ENCODE results near the gene TNNC2.

TNNC2 gene

DNA sequence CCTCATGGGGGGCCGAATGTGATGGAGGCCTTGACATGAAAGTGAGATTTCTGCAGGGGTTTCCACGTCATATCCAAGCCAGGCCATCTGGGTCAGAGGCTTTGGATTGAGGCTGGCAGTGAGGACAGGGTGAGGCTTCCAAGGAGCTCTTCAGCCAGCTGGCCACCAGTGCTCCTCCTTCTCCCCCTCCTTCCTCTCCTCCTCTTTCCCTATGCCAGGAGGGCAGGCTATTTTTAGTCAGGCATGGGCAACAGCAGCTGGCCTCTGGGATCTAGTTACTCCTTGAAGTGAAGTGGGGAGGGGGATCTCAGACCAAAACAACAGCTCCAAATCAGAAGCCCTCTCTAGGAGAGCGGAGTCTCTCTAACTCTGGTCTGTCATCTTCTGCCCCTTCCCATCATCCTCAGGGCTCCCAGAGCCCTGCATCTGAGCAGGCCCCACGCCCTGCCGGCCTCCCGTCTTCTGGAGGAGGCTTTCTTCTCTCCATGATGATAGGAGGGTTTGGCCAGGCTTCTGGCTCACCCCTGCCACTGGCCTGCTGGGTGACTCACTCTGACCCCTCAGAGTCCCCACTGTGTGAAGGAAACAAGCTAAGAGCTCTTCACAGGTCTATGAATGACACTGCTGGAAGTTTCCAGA, 612 bp downstream of the TNNC2 start:
- TF ChIP-seq ZBTB7A (IDR thresholded peaks at IDR 0.05; ENCODE audit: low read depth) (no peak), EGR1 (IDR thresholded peaks at IDR 0.05) (no peak), NFIC (IDR thresholded peaks at IDR 0.05) (no peak)
- TF ChIP-seq, protein P1, sequence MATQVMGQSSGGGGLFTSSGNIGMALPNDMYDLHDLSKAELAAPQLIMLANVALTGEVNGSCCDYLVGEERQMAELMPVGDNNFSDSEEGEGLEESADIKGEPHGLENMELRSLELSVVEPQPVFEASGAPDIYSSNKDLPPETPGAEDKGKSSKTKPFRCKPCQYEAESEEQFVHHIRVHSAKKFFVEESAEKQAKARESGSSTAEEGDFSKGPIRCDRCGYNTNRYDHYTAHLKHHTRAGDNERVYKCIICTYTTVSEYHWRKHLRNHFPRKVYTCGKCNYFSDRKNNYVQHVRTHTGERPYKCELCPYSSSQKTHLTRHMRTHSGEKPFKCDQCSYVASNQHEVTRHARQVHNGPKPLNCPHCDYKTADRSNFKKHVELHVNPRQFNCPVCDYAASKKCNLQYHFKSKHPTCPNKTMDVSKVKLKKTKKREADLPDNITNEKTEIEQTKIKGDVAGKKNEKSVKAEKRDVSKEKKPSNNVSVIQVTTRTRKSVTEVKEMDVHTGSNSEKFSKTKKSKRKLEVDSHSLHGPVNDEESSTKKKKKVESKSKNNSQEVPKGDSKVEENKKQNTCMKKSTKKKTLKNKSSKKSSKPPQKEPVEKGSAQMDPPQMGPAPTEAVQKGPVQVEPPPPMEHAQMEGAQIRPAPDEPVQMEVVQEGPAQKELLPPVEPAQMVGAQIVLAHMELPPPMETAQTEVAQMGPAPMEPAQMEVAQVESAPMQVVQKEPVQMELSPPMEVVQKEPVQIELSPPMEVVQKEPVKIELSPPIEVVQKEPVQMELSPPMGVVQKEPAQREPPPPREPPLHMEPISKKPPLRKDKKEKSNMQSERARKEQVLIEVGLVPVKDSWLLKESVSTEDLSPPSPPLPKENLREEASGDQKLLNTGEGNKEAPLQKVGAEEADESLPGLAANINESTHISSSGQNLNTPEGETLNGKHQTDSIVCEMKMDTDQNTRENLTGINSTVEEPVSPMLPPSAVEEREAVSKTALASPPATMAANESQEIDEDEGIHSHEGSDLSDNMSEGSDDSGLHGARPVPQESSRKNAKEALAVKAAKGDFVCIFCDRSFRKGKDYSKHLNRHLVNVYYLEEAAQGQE (IDR thresholded peaks at IDR 0.05; ENCODE audit: low read depth): no peak

DNA sequence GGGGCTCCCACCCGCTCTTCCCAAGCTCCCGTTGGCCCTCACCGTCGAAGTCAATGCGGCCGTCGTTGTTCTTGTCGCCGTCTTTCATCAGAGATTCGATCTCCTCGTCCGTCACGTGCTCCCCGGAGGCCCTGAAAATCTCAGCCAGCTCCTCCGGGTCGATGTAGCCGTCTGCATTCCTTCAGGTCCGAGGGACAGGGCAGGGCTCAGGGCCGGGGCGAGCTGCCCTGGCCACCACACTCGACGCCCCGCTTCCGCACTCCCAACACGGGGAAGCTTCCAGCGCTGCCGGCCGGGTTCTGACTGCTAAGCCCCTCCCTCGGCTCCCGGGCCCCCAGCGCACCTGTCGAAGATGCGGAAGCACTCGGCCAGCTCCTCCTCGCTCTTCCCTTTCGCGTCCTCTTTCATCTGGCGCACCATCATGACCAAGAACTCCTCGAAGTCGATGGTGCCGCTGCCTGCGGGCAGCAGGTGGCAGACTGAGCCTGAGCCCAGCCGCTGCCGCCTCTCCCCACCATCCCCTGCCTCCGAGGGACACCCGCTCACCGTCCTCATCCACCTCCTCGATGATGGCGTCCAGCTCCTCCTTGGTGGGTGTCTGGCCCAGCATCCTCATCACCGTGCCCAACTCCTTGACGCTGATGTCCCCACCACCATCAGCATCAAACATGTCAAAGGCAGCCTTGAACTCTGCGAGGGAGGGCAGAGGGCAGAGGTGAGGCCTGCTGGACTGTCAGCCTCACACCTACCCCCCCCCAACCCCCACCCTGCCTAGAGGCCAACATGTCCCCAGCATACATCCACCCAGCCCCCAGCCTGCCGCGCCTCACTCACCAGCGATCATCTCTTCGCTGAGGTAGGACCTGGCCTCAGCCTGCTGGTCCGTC, 2.9 kb downstream of the TNNC2 start:
- TF ChIP-seq RAD21 (IDR thresholded peaks at IDR 0.05; ENCODE audit: low read depth): peak; percentile 39; the same call in 1 of the 2 replicates
- TF ChIP-seq YY1 (IDR thresholded peaks at IDR 0.05; ENCODE audit: low read depth): no peak

DNA sequence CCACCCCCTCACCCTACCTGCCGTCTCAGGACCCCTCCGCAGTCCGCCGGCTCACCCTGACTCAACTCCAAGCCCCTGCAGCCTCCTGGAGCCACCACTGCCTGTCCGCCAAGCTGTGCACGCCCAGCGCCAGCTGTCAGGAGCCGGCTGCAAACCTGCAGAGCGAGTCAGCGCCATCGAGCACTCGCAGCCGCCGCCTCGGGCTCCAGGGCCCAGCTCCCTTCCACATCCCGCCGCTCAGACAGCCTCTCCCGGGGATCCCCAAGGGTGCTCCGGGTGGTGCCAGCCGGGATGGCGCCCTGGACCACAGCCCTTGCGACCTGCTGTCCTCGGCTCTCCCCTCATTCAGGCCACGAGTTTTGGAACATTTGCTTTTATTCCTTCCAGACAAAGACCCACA, 4.3 kb downstream of the TNNC2 start:
- TF ChIP-seq TCF12 (IDR thresholded peaks at IDR 0.05; ENCODE audit: low read depth) (no peak), CREB1 (IDR thresholded peaks at IDR 0.05; ENCODE audit: low read depth) (no peak), YY1 (IDR thresholded peaks at IDR 0.05; ENCODE audit: low read depth) (no peak), FOXM1 (IDR thresholded peaks at IDR 0.05; ENCODE audit: borderline replicate concordance, low read depth) (no peak), RAD21 (IDR thresholded peaks at IDR 0.05; ENCODE audit: low read depth) (no peak), ZBTB7A (IDR thresholded peaks at IDR 0.05; ENCODE audit: low read depth) (no peak), EGR1 (IDR thresholded peaks at IDR 0.05) (no peak), TAF1 (IDR thresholded peaks at IDR 0.05; ENCODE audit: low read depth) (no peak), TEAD4 (IDR thresholded peaks at IDR 0.05) (no peak), CEBPB (IDR thresholded peaks at IDR 0.05) (no peak), NFIC (IDR thresholded peaks at IDR 0.05) (no peak), EP300 (IDR thresholded peaks at IDR 0.05; ENCODE audit: borderline replicate concordance) (no peak)
- TF ChIP-seq, protein P2, sequence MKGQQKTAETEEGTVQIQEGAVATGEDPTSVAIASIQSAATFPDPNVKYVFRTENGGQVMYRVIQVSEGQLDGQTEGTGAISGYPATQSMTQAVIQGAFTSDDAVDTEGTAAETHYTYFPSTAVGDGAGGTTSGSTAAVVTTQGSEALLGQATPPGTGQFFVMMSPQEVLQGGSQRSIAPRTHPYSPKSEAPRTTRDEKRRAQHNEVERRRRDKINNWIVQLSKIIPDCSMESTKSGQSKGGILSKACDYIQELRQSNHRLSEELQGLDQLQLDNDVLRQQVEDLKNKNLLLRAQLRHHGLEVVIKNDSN (IDR thresholded peaks at IDR 0.05): no peak
- TF ChIP-seq, protein P3, sequence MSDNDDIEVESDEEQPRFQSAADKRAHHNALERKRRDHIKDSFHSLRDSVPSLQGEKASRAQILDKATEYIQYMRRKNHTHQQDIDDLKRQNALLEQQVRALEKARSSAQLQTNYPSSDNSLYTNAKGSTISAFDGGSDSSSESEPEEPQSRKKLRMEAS (IDR thresholded peaks at IDR 0.05): no peak
- TF ChIP-seq, protein P1 (IDR thresholded peaks at IDR 0.05; ENCODE audit: low read depth): no peak

DNA sequence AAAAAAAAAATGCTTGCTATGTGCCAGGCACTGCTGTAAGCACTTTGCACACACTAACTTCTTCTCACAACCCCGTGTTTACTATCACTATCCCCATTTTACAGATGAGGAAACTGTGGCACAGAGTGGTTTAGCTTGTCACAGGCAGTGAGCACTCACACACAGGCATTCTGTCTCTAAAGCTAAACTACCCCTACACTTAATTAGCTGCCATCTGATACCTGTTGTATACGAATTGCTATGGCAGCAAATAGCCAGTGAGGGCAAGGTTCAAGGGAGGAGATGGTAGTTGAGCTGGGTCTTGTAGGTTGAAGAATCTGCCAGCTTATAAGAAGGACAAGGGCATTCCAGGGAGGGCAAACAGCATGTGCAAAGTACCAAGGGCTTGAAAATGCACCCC, 5.2 kb downstream of the TNNC2 start:
- TF ChIP-seq CEBPB (IDR thresholded peaks at IDR 0.05) (no peak), CREB1 (IDR thresholded peaks at IDR 0.05; ENCODE audit: low read depth) (no peak), RAD21 (IDR thresholded peaks at IDR 0.05; ENCODE audit: low read depth) (no peak), TAF1 (IDR thresholded peaks at IDR 0.05; ENCODE audit: low read depth) (no peak), FOXM1 (IDR thresholded peaks at IDR 0.05; ENCODE audit: borderline replicate concordance, low read depth) (no peak), NFIC (IDR thresholded peaks at IDR 0.05) (no peak), TCF12 (IDR thresholded peaks at IDR 0.05; ENCODE audit: low read depth) (no peak), TEAD4 (IDR thresholded peaks at IDR 0.05) (no peak), EGR1 (IDR thresholded peaks at IDR 0.05) (no peak)
- TF ChIP-seq, protein P1 (IDR thresholded peaks at IDR 0.05; ENCODE audit: low read depth): no peak
- TF ChIP-seq, protein P3 (IDR thresholded peaks at IDR 0.05): no peak

DNA sequence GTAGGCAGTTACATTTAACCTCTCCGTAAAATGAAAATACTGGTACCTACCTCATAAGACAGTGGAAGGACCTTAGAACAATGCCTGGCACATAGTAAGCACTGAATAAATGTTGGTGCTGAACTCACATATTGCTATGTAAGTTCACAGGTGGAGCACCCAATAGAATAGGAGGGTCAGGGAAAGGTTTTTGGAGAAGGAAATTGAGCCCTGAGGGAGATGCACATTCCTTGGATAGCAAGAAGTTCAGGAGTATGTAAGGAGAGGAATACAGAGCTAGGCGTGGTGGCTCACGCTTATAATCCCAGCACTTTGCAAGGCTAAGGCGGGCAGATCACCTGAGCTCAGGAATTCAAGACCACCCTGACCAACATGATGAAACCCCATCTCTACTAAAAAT, 7.6 kb downstream of the TNNC2 start:
- TF ChIP-seq TCF12 (IDR thresholded peaks at IDR 0.05; ENCODE audit: low read depth) (no peak), TEAD4 (IDR thresholded peaks at IDR 0.05) (no peak), EP300 (IDR thresholded peaks at IDR 0.05; ENCODE audit: borderline replicate concordance) (no peak), YY1 (IDR thresholded peaks at IDR 0.05; ENCODE audit: low read depth) (no peak)
- TF ChIP-seq, protein P3 (IDR thresholded peaks at IDR 0.05): no peak
- TF ChIP-seq, protein P1 (IDR thresholded peaks at IDR 0.05; ENCODE audit: low read depth): no peak

All from Ishikawa (cell line).